Adrenal gland (tissue), 12 donors: ENCODE results near the gene LIPJ. TPM values are rescaled to one million over a fixed set of nuclear protein-coding genes. Genes with fewer than 3 reads are reported as not detected.

ENCODE experiments used
- DNase-seq, 7 donors: peaks; one replicate each; pipeline ENCODE4 v3.0.0-alpha.2; 2019 to 2020
- H3K27ac ChIP-seq, 5 donors: fragments of 200-600 bp; sonication (generic) in 4 of 5; 1 replicate in 3 of 5; 2 replicates in 2 of 5; pipeline versions ENCODE4 v1.5.1 to v1.8.0; 2016 to 2020; ENCODE audit warnings: mild to moderate bottlenecking in 1 of 5
- H3K27me3 ChIP-seq: fragments of 200-600 bp; 2 replicates; pipeline ENCODE4 v1.8.0; 2021
- H3K36me3 ChIP-seq, 2 donors: fragments of 200-600 bp; replicated peaks in 1 of 2; 1 replicate in 1 of 2; 2 replicates in 1 of 2; pipeline versions ENCODE4 v1.5.1 to v1.8.0; 2018 to 2022
- H3K4me1 ChIP-seq, 2 donors: fragments of 200-600 bp; replicated peaks in 1 of 2; 1 replicate in 1 of 2; 2 replicates in 1 of 2; pipeline versions ENCODE4 v1.5.1 to v1.8.0; 2018 to 2021
- H3K4me3 ChIP-seq, 4 donors: fragments of 200-600 bp; sonication (generic) in 3 of 4; one replicate each; pipeline ENCODE4 v1.5.1; 2016 to 2018
- H3K9me3 ChIP-seq, 3 donors: fragments of 200-600 bp; sonication (generic) in 1 of 3; replicated peaks in 1 of 3; 1 replicate in 2 of 3; 2 replicates in 1 of 3; pipeline versions ENCODE4 v1.5.1 to v1.8.0; 2016 to 2021
- CTCF ChIP-seq, 6 experiments: fragments of 450-650 bp in 4 of 6; fragments of 200-600 bp in 2 of 6; sonication (generic) in 1 of 6; IDR thresholded peaks; 1 replicate in 5 of 6; 2 replicates in 1 of 6; pipeline versions ENCODE4 v1.5.1 to v1.8.0; 2016 to 2021; ENCODE audit warnings: antibody characterized with exemption in 6 of 6, mild to moderate bottlenecking in 2 of 6, moderate library complexity in 1 of 6
- POLR2A ChIP-seq, 2 donors: fragments of 450-650 bp; IDR thresholded peaks; one replicate each; pipeline ENCODE4 v1.6.1; 2017; ENCODE audit warnings: antibody characterized with exemption in 2 of 2, mild to moderate bottlenecking in 2 of 2, moderate library complexity in 1 of 2
- WGBS, 4 donors: extraction: QIAGEN DNeasy Blood & Tissue Kit in 2 of 4; methylation state at CpG; one replicate each; pipeline versions ENCODE4 v1.1.5 to v1.1.7; 2013 to 2017; 5-methylcytosine and 5-hydroxymethylcytosine counted together
- intact Hi-C, 2 donors: fragments of 100-400 bp; cut with DNase I; formaldehyde crosslinking; loops; one replicate each; pipeline versions ENCODE4 v1.14.1 to v1.15.0; 2022 to 2023
- polyA plus RNA-seq, 3 donors: library from polyadenylated mRNA; stranded (reverse); fragments of 200-250 nt in 2 of 3; fragments of 350-450 nt in 1 of 3; fragmentation: Illumina TruSeq in 1 of 3; extraction: RNeasy Lipid Tissue Mini Kit (QIAGEN cat#74804) in 1 of 3; gene quantifications; one replicate each; pipeline ENCODE4 v1.2.3, GENCODE V29; 2013 to 2014
- total RNA-seq, 9 donors: library from RNA; depleted of rRNA in 4 of 9; stranded (reverse); fragments of >200 nt in 4 of 9; fragments of 120-200 nt in 1 of 9; fragmentation: NEBNext Ultra II Directional in 1 of 9; extraction: Animal tissue kit (Norgen Biotek cat#: 25700) in 1 of 9; gene quantifications; one replicate each; pipeline versions ENCODE4 v1.1.0 to v1.2.4, GENCODE V29; 2013 to 2023
- donor health status: healthy with polysubstance abuse.
- donor health status: Bipolar disorder and iron deficiency.
- donor health status: DM: yes; HTN: yes; CAD: no.
- donor health status: DM: no; HTN: no; CAD: no.
- donor health status: DM: no; HTN: no; CAD: no.
- donor health status: DM: yes; HTN: yes; CAD: no.

Gene LIPJ
- total and polyA plus RNA-seq, 12 donors, result 0.05 to 0.17 (median 0.07) TPM; not detected in 9

GRCh38 chr10:88608780-88609179 is 22.2 kb downstream of the LIPJ start:
- intact Hi-C loops, result no loop called here
- DNase-seq, result no peak
- Histone ChIP-seq H3K4me3 (no peak overlapping the region), H3K9me3 (no peaks in the 10 kb centered on the region), H3K36me3 (no peaks in the 10 kb centered on the region), H3K4me1 (no peaks in the 10 kb centered on the region), H3K27ac (no peak overlapping the region), H3K27me3 (no peaks in the 10 kb centered on the region)
- 75 to 82% (median 81%) methylated on average over 2 of the region's 2 CpGs for WGBS, 4 donors
- TF ChIP-seq CTCF (IDR thresholded peaks at IDR 0.05) (no peak), POLR2A (IDR thresholded peaks at IDR 0.05) (no peak)

DNA sequence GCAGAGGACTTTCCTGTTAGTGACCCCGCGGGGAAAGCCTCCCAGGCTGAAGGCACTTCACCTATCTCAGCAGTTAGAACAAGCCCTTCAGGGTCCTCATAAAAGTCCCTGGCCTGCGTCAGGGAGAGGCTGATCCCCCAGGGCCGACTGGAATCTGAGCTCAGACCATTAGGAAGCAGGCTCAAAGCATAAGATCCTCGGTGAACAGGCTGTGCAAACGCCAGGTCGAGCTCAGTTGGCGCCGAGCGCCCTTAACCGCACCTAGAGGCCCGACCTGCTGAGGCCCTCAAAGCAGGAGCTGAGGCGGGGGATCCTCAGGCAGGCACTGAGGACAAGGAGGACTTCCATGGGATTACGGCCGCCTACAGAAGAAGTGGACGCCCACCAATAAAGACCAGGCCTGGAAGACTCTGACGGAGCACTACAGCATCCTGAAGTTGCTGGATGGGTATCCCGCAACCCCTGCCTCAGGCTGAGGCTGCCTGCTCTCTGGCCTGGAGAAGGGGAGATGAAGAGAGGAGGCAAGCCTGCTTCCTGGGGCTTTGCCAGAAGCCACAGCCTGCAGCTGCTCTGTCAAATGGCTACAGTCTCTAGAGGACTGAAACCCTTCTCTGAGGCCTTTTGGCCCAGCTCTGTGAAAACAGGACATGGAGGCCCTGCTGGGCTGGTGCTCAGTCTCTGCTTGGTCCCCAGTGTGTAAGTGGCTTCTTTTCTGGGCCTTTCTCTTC is 29.9 kb downstream of the LIPJ start:
- peak in 1 of 7 donors; percentile 52 for DNase-seq
- intact Hi-C loops, result no loop called here
- H3K9me3 ChIP-seq, result no peaks in the 10 kb centered on the region
- no peaks in the 10 kb centered on the region for H3K36me3 ChIP-seq
- H3K27ac ChIP-seq, result no peak overlapping the region
- no peak for TF ChIP-seq CTCF (IDR thresholded peaks at IDR 0.05)
- no peak for TF ChIP-seq POLR2A (IDR thresholded peaks at IDR 0.05)
- 87 to 94% (median 91%) methylated on average over 8 to 18 of the region's 18 CpGs for WGBS, 4 donors
- no peaks in the 10 kb centered on the region for H3K4me1 ChIP-seq
- H3K4me3 ChIP-seq, result no peak overlapping the region
- no peaks in the 10 kb centered on the region for H3K27me3 ChIP-seq

DNA sequence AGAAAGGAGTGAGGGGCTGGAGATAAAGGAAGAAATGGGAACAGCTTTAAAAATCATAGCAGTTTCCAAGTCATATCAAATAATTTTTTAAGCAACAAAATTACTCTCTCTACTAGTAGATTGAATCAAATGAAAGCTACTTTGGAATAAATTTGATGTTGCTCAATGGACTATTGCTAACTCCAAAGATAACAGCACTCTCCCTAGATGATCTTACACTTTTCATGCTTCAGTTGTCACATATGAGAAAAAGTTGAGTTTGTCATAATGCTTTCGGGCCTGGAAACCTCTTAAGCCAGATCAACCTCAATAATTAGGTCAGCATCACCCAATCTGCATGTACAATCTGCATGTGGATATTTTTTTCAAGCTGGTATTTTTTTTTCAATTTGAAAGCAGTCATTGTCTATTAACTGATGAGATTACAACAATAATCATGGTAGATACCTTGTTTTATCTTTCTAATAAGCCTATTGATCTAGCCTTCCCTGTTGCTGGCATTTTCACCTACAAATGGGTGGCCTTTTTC is 31.3 kb downstream of the LIPJ start:
- DNase-seq, result no peak
- H3K9me3 ChIP-seq, result no peaks in the 10 kb centered on the region
- H3K27ac ChIP-seq, result no peak overlapping the region
- WGBS, 4 donors, result 54 to 81% (median 66%) methylated on average over 1 of the region's 1 CpG
- H3K27me3 ChIP-seq, result no peaks in the 10 kb centered on the region
- no peaks in the 10 kb centered on the region for H3K4me1 ChIP-seq
- no peak overlapping the region for H3K4me3 ChIP-seq
- TF ChIP-seq CTCF (IDR thresholded peaks at IDR 0.05) (no peak), POLR2A (IDR thresholded peaks at IDR 0.05) (no peak)
- H3K36me3 ChIP-seq, result no peaks in the 10 kb centered on the region
- intact Hi-C loops, result no loop called here

DNA sequence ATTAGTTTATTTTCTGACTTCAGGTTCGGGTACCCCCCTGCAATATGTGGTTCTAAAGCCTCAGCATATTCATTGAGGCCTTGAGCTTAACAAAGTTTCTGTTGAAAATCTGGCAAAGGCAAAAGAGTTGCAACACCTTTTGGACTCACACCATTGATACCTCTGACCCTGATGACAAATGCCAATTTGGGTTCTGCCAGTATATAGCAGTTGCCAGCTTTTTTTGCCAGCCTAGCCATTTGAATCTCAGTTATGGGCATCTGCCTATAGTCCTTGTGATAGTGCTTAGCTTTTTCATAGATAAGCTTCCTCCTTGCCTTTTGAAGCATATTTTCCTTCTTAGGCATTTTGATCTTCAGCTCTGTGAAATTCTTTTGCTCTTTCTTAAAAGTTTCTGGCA is 31.9 kb downstream of the LIPJ start:
- intact Hi-C loops, result no loop called here
- TF ChIP-seq CTCF (IDR thresholded peaks at IDR 0.05) (no peak), POLR2A (IDR thresholded peaks at IDR 0.05) (no peak)
- Histone ChIP-seq H3K4me1 (no peaks in the 10 kb centered on the region), H3K9me3 (no peaks in the 10 kb centered on the region), H3K4me3 (no peak overlapping the region), H3K27me3 (no peaks in the 10 kb centered on the region), H3K36me3 (no peaks in the 10 kb centered on the region), H3K27ac (no peak overlapping the region)
- DNase-seq, result peak in 2 of 7 donors; percentile 15 to 19
- 67 to 90% (median 69%) methylated on average over 1 of the region's 1 CpG for WGBS, 4 donors
